Right atrium auricular region (tissue), 2 donors: ENCODE data around the gene ZNF764. TPM values are rescaled to one million over a fixed set of nuclear protein-coding genes. Genes with fewer than 3 reads are reported as not detected.
"Not testable (repeated sequence)": the region's sequence is repeated elsewhere in the genome, so short reads cannot be mapped to it uniquely, and the experiment has no call there.

Source experiments
- DNase-seq: peaks from one replicate; pipeline ENCODE4 v3.0.0-alpha.2; 2019; ENCODE audit warnings: low spot score
- H3K27ac ChIP-seq, 2 donors: fragments of 200-600 bp; sonication (generic); 1 replicate in 1 of 2; 2 replicates in 1 of 2; pipeline ENCODE4 v1.5.1; 2016 to 2019
- H3K27me3 ChIP-seq, 2 donors: fragments of 200-600 bp; sonication (generic); one replicate each; pipeline versions ENCODE4 v1.5.1 to v1.6.0; 2017 to 2019
- H3K36me3 ChIP-seq: fragments of 200-600 bp; sonication (generic); one replicate; pipeline ENCODE4 v1.5.1; 2016
- H3K4me1 ChIP-seq, 2 donors: fragments of 200-600 bp; sonication (generic); one replicate each; pipeline versions ENCODE4 v1.5.1 to v1.6.0; 2017 to 2019
- H3K4me3 ChIP-seq, 2 donors: fragments of 200-600 bp; sonication (generic); 1 replicate in 1 of 2; 2 replicates in 1 of 2; pipeline ENCODE4 v1.5.1; 2017 to 2019; ENCODE audit warnings: mild to moderate bottlenecking in 1 of 2, moderate library complexity in 1 of 2
- H3K9me3 ChIP-seq, 2 donors: fragments of 200-600 bp; sonication (generic); one replicate each; pipeline ENCODE4 v1.5.1; 2019
- total RNA-seq, 2 donors: library from RNA; depleted of rRNA; stranded (reverse); fragments of >200 nt; gene quantifications; one replicate each; pipeline ENCODE4 v1.1.0, GENCODE V29; 2016
- TF ChIP-seq, protein P1 (sequence below), 2 donors: fragments of 200-600 bp; sonication (generic); IDR thresholded peaks; one replicate each; pipeline ENCODE4 v1.5.1; 2019; ENCODE audit warnings: antibody characterized with exemption in 2 of 2

Gene ZNF764
- total RNA-seq, 2 donors from 2014 or later = 12.0 to 16.9 TPM

DNA sequence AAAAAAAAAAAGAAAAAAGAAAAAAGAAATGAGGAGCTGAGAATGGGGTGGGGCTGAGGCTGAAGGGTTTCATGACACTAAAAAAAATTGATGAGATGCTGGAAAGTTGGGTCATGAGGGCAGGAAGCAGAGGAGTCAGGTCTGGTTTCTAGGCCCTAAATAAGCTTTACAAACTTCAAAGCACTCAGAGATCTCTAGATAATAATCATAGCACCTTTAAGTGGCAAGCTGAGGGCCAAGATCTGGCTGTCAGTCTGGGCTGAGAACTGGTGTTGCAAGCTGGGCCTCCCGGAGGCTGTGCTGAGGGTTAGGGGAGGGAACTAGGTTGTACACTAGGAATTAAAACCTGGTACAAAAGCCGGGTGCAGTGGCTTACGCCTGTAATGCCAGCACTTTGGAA is 6.4 kb downstream of the ZNF764 start:
- no peak for DNase-seq
- H3K4me3 ChIP-seq = no peak overlapping the region
- peaks cover 0 to 56% of the 10 kb centered on the region in 2 donors for H3K4me1 ChIP-seq
- peak overlapping the region in 1 of 2 donors; percentile 53 for H3K27ac ChIP-seq
- TF ChIP-seq, protein P1, sequence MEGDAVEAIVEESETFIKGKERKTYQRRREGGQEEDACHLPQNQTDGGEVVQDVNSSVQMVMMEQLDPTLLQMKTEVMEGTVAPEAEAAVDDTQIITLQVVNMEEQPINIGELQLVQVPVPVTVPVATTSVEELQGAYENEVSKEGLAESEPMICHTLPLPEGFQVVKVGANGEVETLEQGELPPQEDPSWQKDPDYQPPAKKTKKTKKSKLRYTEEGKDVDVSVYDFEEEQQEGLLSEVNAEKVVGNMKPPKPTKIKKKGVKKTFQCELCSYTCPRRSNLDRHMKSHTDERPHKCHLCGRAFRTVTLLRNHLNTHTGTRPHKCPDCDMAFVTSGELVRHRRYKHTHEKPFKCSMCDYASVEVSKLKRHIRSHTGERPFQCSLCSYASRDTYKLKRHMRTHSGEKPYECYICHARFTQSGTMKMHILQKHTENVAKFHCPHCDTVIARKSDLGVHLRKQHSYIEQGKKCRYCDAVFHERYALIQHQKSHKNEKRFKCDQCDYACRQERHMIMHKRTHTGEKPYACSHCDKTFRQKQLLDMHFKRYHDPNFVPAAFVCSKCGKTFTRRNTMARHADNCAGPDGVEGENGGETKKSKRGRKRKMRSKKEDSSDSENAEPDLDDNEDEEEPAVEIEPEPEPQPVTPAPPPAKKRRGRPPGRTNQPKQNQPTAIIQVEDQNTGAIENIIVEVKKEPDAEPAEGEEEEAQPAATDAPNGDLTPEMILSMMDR (IDR thresholded peaks at IDR 0.05) = no peak
- H3K36me3 ChIP-seq = peaks cover 16% of the 10 kb centered on the region
- H3K9me3 ChIP-seq = no peaks in the 10 kb centered on the region
- no peaks in the 10 kb centered on the region for H3K27me3 ChIP-seq

DNA sequence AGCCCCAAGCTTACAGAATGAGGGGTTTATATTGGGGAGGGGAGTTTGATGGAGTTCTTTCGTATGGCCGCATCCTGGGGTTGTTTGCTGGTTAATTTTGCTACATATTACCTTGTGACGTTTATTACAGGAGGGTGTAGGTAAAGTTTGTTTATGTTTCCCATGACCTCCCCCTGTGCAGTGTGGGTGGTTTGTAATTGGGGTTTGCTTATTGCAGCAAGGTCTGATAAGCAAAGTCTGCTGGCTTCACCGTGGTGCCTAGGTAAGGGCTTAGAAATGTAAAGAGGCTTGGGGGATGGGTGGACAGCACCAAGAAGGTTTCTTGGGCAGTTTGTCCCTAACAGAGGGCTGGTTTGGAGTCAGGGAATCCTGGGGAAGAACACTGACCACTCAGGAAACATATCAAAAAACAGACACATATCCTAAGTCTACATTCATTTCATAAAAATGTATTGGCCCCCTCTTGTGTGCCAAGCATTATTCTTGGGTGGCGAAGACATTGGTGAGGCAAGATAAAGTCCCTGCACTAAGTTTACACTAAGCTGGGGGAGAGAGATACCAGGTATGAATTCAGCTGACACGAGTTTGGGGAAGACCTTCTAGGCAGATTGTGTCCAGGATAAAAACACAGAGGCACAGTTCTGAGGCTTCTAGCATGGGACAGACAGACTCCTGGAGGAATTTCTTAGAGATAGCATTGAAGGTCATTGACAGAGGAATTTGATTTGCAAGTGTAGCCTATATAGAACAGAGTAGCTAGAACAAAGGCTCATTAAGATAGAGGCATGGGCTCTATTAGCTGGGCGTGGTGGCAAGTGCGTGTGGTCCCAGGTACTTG is 9.5 kb downstream of the ZNF764 start:
- TF ChIP-seq, protein P1 (IDR thresholded peaks at IDR 0.05) = no peak

DNA sequence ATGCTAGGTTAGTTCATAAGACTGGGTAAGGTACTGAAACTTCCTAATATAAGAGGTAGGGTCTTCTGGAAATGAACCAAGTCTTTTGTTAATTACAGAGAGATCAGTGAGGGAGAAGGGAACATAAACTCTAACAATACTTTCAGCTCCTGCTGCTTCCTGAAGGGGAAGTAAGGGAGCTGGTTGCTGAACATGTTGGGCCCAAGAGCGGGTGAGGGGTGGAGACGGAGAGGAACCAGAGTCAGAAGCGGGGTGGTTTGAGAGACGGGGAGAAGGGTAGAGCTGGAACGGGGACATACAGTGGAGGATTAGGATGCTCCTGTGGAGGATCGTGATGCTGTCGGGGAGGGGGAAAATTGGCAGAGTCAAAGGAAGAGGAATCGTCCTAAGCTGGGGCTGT is 12.1 kb downstream of the ZNF764 start:
- TF ChIP-seq, protein P1 (IDR thresholded peaks at IDR 0.05) = no peak
- H3K9me3 ChIP-seq = no peaks in the 10 kb centered on the region
- H3K4me3 ChIP-seq = no peak overlapping the region
- peaks cover 0 to 34% of the 10 kb centered on the region in 2 donors for H3K4me1 ChIP-seq
- no peak overlapping the region for H3K27ac ChIP-seq
- DNase-seq = no peak
- no peaks in the 10 kb centered on the region for H3K36me3 ChIP-seq
- H3K27me3 ChIP-seq = no peaks in the 10 kb centered on the region

More for the DNA sequence above, 9.5 kb downstream of the ZNF764 start:
- Histone ChIP-seq H3K9me3 (no peaks in the 10 kb centered on the region), H3K36me3 (no peaks in the 10 kb centered on the region), H3K27ac (peak overlapping the region; percentile 69 to 90), H3K4me3 (no peak overlapping the region), H3K27me3 (no peaks in the 10 kb centered on the region), H3K4me1 (peaks cover 0 to 39% of the 10 kb centered on the region in 2 donors)
- no peak for DNase-seq

DNA sequence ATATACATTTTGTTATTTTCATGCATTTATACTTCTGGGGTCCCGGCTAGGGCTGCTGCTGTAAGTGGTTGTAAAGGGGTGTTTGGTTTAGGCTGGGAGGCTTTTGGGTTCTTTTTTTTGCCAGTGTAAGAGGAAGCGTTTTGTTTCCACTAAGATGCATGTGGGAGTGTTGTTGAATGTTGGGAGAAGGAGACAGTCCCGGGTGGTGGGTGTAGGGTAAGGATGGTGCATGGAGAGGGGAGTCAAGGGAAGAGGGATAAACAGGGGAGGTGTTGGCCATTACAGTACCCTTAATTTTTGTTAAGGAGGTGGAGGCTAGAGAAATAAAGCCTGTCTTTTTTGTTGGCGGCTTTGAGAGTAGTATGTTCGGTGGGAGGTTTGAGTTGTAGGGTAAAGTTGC is 15.1 kb downstream of the ZNF764 start:
- Histone ChIP-seq H3K36me3 (no peaks in the 10 kb centered on the region), H3K9me3 (no peaks in the 10 kb centered on the region), H3K4me1 (peaks cover 0 to 37% of the 10 kb centered on the region in 2 donors), H3K27me3 (no peaks in the 10 kb centered on the region), H3K4me3 (no peak overlapping the region), H3K27ac (no peak overlapping the region)
- TF ChIP-seq, protein P1 (IDR thresholded peaks at IDR 0.05) = no peak
- no peak for DNase-seq

DNA sequence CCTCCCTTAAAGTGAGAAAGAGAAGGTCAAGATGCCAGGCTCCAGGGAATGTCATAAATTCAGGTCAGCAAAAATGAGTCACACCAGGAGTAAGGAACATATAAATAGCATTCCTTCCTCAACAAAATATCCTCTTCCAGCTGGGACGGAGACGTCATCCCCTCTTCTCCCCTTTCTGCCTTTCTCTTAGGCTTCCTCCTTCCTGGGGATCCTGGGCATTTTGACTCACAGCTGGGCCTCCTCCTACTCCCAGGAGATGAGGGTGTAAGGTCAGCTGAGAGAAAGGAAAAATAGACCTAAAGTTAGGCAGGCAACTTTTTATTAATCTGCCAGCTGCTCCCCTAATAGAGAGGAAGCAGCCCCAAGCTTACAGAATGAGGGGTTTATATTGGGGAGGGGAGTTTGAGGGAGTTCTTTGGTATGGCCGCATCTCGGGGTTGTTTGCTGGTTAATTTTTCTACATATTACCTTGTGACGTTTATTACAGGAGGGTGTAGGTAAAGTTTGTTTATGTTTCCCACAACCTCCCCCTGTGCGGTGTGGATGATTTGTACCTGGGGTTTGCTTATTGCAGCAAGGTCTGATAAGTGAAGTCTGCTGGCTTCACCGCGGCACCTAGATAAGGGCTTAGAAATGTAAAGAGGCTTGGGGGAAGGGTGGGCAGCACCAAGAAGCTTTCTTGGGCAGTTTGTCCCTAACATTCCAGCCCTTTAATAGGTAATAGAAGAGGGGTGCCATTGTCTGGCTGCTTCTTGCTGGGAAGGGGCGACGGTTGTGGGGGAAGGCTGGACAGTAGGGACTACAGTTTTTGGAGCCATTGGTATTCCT is 16.5 kb downstream of the ZNF764 start:
- no peaks in the 10 kb centered on the region for H3K27me3 ChIP-seq
- H3K4me1 ChIP-seq = peaks cover 0 to 37% of the 10 kb centered on the region in 2 donors
- no peaks in the 10 kb centered on the region for H3K9me3 ChIP-seq
- H3K4me3 ChIP-seq = no peak overlapping the region
- peak overlapping the region in 1 of 2 donors; percentile 81 for H3K27ac ChIP-seq
- TF ChIP-seq, protein P1 (IDR thresholded peaks at IDR 0.05) = no peak
- H3K36me3 ChIP-seq = no peaks in the 10 kb centered on the region
- DNase-seq = no peak

DNA sequence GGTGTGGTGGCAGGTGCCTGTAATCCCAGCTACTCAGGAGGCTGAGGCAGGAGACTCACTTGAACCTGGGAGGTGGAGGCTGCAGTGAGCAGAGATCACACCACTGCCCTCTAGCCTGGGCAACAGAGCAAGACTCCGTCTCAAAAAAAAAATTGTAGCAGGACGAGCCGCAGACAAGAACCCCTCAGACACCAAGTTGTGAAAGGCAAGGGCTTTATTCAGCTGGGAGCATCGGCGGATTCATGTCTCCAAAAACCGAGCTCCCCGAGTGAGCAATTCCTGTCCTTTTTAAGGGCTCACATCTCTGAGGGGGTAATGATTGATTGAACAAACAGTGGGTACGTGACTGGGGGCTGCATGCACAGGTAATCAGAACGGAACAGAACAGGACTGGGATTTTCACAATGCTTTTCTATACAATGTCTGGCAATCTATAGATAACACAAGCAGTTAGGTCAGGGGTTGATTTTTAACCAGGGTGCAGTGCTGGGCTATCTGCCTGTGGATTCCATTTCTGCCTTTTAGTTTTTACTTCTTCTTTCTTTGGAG is 17.2 kb downstream of the ZNF764 start:
- not testable (repeated sequence) for DNase-seq, H3K9me3 ChIP-seq

DNA sequence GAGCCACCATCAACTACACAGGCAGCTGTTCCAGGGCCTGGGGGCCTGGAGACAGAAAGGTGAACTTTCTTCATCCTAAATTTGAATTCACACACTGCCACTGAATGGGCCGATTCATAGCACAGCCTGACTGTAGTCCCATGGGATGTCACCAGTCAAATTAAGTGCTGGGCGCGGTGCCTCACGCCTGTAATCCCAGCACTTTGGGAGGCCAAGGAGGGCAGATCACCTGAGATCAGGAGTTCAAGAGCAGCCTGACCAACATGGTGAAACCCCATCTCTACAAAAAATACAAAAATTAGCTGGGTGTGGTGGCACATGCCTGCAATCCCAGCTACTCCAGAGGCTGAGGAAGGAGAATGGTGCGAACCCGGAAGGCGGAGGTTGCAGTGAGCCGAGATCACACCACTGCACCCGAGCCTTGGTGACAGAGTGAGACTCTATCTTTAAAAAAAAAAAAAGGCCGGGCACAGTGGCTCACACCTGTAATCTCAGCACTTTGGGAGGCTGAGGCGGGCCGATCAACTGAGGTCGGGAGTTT is 18.1 kb downstream of the ZNF764 start:
- Histone ChIP-seq H3K4me1 (peaks cover 0 to 49% of the 10 kb centered on the region in 2 donors), H3K27ac (peak overlapping the region; percentile 74 to 81)
- H3K27me3 ChIP-seq, DNase-seq, H3K36me3 ChIP-seq, H3K4me3 ChIP-seq, H3K9me3 ChIP-seq: not testable (repeated sequence)

More for the DNA sequence above, 17.2 kb downstream of the ZNF764 start:
- H3K4me3 ChIP-seq, H3K27me3 ChIP-seq, H3K36me3 ChIP-seq: not testable (repeated sequence)
- Histone ChIP-seq H3K4me1 (peaks cover 0 to 40% of the 10 kb centered on the region in 2 donors), H3K27ac (peak overlapping the region in 1 of 2 donors; percentile 81)
